Liver (tissue), 9 donors: ENCODE data around the gene RETREG1. TPM values are rescaled to one million over a fixed set of nuclear protein-coding genes. Genes with fewer than 3 reads are reported as not detected.

Experiments used
- DNase-seq: peaks from one replicate; pipeline ENCODE4 v3.0.0-alpha.2; 2017; ENCODE audit warnings: low spot score
- H3K27ac ChIP-seq, 2 donors: one replicate each; pipeline ENCODE4 v1.7.0; 2013; ENCODE audit warnings: inconsistent platforms in 2 of 2, low read length in 2 of 2, control low read depth in 1 of 2, low read depth in 1 of 2, mild to moderate bottlenecking in 1 of 2
- H3K27me3 ChIP-seq, 4 donors: one replicate each; pipeline versions ENCODE4 v1.6.1 to v1.7.0; 2013; ENCODE audit warnings: low read length in 3 of 4, inconsistent platforms in 1 of 4, mild to moderate bottlenecking in 1 of 4, moderate library complexity in 1 of 4; ENCODE audit not compliant: control insufficient read depth in 4 of 4, insufficient read depth in 4 of 4
- H3K36me3 ChIP-seq, 4 donors: one replicate each; pipeline versions ENCODE4 v1.6.1 to v1.7.0; 2013; ENCODE audit warnings: low read length in 3 of 4, mild to moderate bottlenecking in 3 of 4, low read depth in 1 of 4, moderate library complexity in 1 of 4; ENCODE audit not compliant: control insufficient read depth in 4 of 4, insufficient read depth in 3 of 4
- H3K4me1 ChIP-seq, 4 donors: one replicate each; pipeline versions ENCODE4 v1.6.1 to v1.7.0; 2013; ENCODE audit warnings: low read length in 3 of 4, mild to moderate bottlenecking in 3 of 4, moderate library complexity in 1 of 4; ENCODE audit not compliant: control insufficient read depth in 4 of 4, insufficient read depth in 4 of 4
- H3K4me3 ChIP-seq, 3 donors: one replicate each; pipeline versions ENCODE4 v1.6.1 to v1.7.0; 2013; ENCODE audit warnings: low read length in 3 of 3, control low read depth in 1 of 3, low read depth in 1 of 3, mild to moderate bottlenecking in 1 of 3
- H3K9ac ChIP-seq, 2 donors: one replicate each; pipeline ENCODE4 v1.7.0; 2013; ENCODE audit warnings: low read length in 2 of 2, mild to moderate bottlenecking in 2 of 2, moderate library complexity in 2 of 2, control low read depth in 1 of 2, low read depth in 1 of 2
- H3K9me3 ChIP-seq, 4 donors: one replicate each; pipeline versions ENCODE4 v1.6.1 to v1.7.0; 2013; ENCODE audit warnings: low read length in 3 of 4; ENCODE audit not compliant: control insufficient read depth in 4 of 4
- EGR1 ChIP-seq, 2 donors: IDR thresholded peaks; 2 replicates each; pipeline ENCODE4 v1.6.1; 2016 to 2018; ENCODE audit warnings: antibody characterized with exemption in 2 of 2, low read depth in 2 of 2
- FOXA1 ChIP-seq: IDR thresholded peaks from 2 replicates; pipeline ENCODE4 v1.6.1; 2016; ENCODE audit warnings: antibody characterized with exemption
- FOXA2 ChIP-seq: IDR thresholded peaks from 2 replicates; pipeline ENCODE4 v1.6.1; 2016; ENCODE audit warnings: antibody characterized with exemption
- GABPA ChIP-seq, 2 donors: IDR thresholded peaks in 1 of 2; conservative IDR thresholded peaks in 1 of 2; 2 replicates each; pipeline ENCODE4 v1.6.1; 2016; ENCODE audit warnings: antibody characterized with exemption in 2 of 2, mild to moderate bottlenecking in 1 of 2, moderate library complexity in 1 of 2
- HNF4A ChIP-seq, 2 donors: conservative IDR thresholded peaks; 2 replicates each; pipeline ENCODE4 v1.6.1; 2016; ENCODE audit warnings: antibody characterized with exemption in 2 of 2, mild to moderate bottlenecking in 2 of 2
- HNF4G ChIP-seq: IDR thresholded peaks from 2 replicates; pipeline ENCODE4 v1.6.1; 2016; ENCODE audit warnings: antibody characterized with exemption
- JUND ChIP-seq, 2 donors: IDR thresholded peaks; 2 replicates each; pipeline ENCODE4 v1.6.1; 2016; ENCODE audit warnings: antibody characterized with exemption in 2 of 2
- RAD21 ChIP-seq, 2 donors: IDR thresholded peaks; 2 replicates each; pipeline ENCODE4 v1.6.1; 2016; ENCODE audit warnings: antibody characterized with exemption in 2 of 2, mild to moderate bottlenecking in 2 of 2
- RXRA ChIP-seq, 2 donors: IDR thresholded peaks; 2 replicates each; pipeline ENCODE4 v1.6.1; 2017 to 2018; ENCODE audit warnings: antibody characterized with exemption in 2 of 2, mild to moderate bottlenecking in 1 of 2
- SP1 ChIP-seq: IDR thresholded peaks from 2 replicates; pipeline ENCODE4 v1.6.1; 2018; ENCODE audit warnings: antibody characterized with exemption, mild to moderate bottlenecking
- TAF1 ChIP-seq: conservative IDR thresholded peaks from 2 replicates; pipeline ENCODE4 v1.6.1; 2016; ENCODE audit warnings: antibody characterized with exemption, mild to moderate bottlenecking
- YY1 ChIP-seq: IDR thresholded peaks from 2 replicates; pipeline ENCODE4 v1.6.1; 2016; ENCODE audit warnings: antibody characterized with exemption, mild to moderate bottlenecking
- WGBS: extraction: QIAGEN DNeasy Blood & Tissue Kit; methylation state at CpG from one replicate; pipeline ENCODE4 v1.1.7; 2013; 5-methylcytosine and 5-hydroxymethylcytosine counted together
- polyA plus RNA-seq, 2 donors: library from polyadenylated mRNA; stranded (reverse) in 1 of 2; unstranded in 1 of 2; fragments of 200-250 nt in 1 of 2; fragments of >200 nt in 1 of 2; fragmentation: Nextera tagmentation in 1 of 2; extraction: Ambion mirVana in 1 of 2; gene quantifications; one replicate each; pipeline versions ENCODE4 v1.2.1 to v1.2.3, GENCODE V29; 2013 to 2015
- total RNA-seq, 2 donors: library from RNA; depleted of rRNA; stranded (reverse); fragments of >200 nt; gene quantifications; one replicate each; pipeline ENCODE4 v1.2.3, GENCODE V29; 2014
- TF ChIP-seq, protein P1 (sequence below): IDR thresholded peaks from 2 replicates; pipeline ENCODE4 v1.6.1; 2016; ENCODE audit warnings: antibody characterized with exemption
- TF ChIP-seq, protein P2 (sequence below): IDR thresholded peaks from 2 replicates; pipeline ENCODE4 v1.6.1; 2016; ENCODE audit warnings: antibody characterized with exemption
- TF ChIP-seq, protein P3 (sequence below): IDR thresholded peaks from 2 replicates; pipeline ENCODE4 v1.6.1; 2016; ENCODE audit warnings: antibody characterized with exemption, mild to moderate bottlenecking
- TF ChIP-seq, protein P4 (sequence below): fragments of 150-350 bp; IDR thresholded peaks from 2 replicates; pipeline ENCODE4 v1.5.1; 2017; ENCODE audit warnings: improper control_type of control experiment, low read depth, low read length; ENCODE audit not compliant: missing input control
- TF ChIP-seq, protein P5 (sequence below): IDR thresholded peaks from 2 replicates; pipeline ENCODE4 v1.6.1; 2016; ENCODE audit warnings: antibody characterized with exemption
- donor health status: healthy.
- donor health status: healthy.
- donor health status: healthy.
- donor health status: healthy.
- donor health status: healthy.

Gene RETREG1
- total and polyA plus RNA-seq, 4 donors = 0.70 to 28.1 (median 4.2) TPM

DNA sequence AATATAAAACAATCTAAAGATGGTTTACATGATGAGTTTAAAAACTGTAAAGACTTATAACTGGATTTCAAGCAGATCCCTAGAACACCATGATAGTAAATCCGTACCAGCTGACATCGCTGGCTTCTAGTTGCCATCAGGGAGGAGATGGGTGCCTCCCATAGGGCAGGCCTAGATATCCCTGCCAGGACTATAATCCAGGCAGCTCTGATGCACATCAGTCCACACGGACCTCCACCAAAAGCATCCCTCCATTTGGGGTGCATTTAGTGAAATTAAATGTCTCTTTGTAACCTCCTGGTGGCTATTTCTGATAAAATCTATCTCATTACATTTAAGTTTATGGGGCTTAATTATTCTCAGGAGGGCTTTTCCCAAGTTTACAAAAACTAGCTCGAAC is 45.8 kb downstream of the RETREG1 start:
- no peak overlapping the region for H3K4me3 ChIP-seq
- H3K9ac ChIP-seq = no peak overlapping the region
- WGBS = 90% methylated on average over 4 of the region's 4 CpGs
- no peak for DNase-seq
- H3K27ac ChIP-seq = no peak overlapping the region
- H3K4me1 ChIP-seq = peaks cover 13 to 29% (median 26%) of the 10 kb centered on the region in 4 donors
- H3K36me3 ChIP-seq = no peaks in the 10 kb centered on the region
- H3K27me3 ChIP-seq = no peaks in the 10 kb centered on the region
- H3K9me3 ChIP-seq = no peaks in the 10 kb centered on the region
- TF ChIP-seq YY1 (no peak), FOXA1 (no peak), TAF1 (no peak), HNF4G (no peak), RAD21 (IDR thresholded peaks at IDR 0.05) (no peak), HNF4A (conservative IDR thresholded peaks at IDR 0.05) (no peak), EGR1 (IDR thresholded peaks at IDR 0.05; ENCODE audit: low read depth in 2 of 2) (no peak), JUND (IDR thresholded peaks at IDR 0.05) (no peak), RXRA (IDR thresholded peaks at IDR 0.05) (no peak), FOXA2 (no peak)
- TF ChIP-seq, protein P1, sequence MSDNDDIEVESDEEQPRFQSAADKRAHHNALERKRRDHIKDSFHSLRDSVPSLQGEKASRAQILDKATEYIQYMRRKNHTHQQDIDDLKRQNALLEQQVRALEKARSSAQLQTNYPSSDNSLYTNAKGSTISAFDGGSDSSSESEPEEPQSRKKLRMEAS = no peak
- TF ChIP-seq, protein P2, sequence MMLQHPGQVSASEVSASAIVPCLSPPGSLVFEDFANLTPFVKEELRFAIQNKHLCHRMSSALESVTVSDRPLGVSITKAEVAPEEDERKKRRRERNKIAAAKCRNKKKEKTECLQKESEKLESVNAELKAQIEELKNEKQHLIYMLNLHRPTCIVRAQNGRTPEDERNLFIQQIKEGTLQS = no peak
- TF ChIP-seq, protein P3, sequence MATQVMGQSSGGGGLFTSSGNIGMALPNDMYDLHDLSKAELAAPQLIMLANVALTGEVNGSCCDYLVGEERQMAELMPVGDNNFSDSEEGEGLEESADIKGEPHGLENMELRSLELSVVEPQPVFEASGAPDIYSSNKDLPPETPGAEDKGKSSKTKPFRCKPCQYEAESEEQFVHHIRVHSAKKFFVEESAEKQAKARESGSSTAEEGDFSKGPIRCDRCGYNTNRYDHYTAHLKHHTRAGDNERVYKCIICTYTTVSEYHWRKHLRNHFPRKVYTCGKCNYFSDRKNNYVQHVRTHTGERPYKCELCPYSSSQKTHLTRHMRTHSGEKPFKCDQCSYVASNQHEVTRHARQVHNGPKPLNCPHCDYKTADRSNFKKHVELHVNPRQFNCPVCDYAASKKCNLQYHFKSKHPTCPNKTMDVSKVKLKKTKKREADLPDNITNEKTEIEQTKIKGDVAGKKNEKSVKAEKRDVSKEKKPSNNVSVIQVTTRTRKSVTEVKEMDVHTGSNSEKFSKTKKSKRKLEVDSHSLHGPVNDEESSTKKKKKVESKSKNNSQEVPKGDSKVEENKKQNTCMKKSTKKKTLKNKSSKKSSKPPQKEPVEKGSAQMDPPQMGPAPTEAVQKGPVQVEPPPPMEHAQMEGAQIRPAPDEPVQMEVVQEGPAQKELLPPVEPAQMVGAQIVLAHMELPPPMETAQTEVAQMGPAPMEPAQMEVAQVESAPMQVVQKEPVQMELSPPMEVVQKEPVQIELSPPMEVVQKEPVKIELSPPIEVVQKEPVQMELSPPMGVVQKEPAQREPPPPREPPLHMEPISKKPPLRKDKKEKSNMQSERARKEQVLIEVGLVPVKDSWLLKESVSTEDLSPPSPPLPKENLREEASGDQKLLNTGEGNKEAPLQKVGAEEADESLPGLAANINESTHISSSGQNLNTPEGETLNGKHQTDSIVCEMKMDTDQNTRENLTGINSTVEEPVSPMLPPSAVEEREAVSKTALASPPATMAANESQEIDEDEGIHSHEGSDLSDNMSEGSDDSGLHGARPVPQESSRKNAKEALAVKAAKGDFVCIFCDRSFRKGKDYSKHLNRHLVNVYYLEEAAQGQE = no peak
- TF ChIP-seq, protein P4, sequence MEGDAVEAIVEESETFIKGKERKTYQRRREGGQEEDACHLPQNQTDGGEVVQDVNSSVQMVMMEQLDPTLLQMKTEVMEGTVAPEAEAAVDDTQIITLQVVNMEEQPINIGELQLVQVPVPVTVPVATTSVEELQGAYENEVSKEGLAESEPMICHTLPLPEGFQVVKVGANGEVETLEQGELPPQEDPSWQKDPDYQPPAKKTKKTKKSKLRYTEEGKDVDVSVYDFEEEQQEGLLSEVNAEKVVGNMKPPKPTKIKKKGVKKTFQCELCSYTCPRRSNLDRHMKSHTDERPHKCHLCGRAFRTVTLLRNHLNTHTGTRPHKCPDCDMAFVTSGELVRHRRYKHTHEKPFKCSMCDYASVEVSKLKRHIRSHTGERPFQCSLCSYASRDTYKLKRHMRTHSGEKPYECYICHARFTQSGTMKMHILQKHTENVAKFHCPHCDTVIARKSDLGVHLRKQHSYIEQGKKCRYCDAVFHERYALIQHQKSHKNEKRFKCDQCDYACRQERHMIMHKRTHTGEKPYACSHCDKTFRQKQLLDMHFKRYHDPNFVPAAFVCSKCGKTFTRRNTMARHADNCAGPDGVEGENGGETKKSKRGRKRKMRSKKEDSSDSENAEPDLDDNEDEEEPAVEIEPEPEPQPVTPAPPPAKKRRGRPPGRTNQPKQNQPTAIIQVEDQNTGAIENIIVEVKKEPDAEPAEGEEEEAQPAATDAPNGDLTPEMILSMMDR = no peak
- TF ChIP-seq, protein P5, sequence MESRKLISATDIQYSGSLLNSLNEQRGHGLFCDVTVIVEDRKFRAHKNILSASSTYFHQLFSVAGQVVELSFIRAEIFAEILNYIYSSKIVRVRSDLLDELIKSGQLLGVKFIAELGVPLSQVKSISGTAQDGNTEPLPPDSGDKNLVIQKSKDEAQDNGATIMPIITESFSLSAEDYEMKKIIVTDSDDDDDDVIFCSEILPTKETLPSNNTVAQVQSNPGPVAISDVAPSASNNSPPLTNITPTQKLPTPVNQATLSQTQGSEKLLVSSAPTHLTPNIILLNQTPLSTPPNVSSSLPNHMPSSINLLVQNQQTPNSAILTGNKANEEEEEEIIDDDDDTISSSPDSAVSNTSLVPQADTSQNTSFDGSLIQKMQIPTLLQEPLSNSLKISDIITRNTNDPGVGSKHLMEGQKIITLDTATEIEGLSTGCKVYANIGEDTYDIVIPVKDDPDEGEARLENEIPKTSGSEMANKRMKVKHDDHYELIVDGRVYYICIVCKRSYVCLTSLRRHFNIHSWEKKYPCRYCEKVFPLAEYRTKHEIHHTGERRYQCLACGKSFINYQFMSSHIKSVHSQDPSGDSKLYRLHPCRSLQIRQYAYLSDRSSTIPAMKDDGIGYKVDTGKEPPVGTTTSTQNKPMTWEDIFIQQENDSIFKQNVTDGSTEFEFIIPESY = no peak

DNA sequence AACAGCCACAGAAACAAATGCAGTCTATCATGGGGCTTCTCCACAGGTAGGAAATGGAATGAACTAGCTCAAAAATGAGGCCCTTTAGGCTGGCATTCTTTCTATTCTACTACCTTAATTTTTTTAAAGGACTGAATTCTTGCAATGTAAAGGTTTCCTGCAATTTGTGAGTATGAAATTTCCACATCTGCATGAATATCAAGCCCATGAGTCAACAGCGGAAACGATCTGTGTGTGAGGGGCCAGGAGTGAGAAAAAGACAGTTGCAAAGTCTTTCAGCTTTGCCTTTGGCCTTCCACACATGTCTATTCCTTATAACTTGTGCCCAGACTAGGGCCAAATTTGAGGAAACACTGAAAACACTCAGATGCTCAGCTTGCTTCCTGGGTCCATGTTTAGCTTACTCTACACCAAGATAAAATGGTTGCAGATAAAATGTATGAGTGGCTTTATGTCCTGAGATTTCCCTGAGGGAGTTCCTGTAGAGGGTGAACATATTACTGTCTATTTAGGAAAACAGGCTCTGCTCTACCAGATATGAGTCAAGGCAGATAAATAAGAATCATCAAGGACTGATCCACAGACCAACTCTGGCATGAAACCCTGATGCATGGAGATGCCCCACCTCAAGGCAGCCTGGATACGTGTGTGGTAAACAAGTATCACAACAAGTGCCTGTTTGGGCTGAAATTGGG is 46.5 kb downstream of the RETREG1 start:
- H3K4me1 ChIP-seq = peaks cover 13 to 29% (median 26%) of the 10 kb centered on the region in 4 donors
- no peaks in the 10 kb centered on the region for H3K27me3 ChIP-seq
- no peaks in the 10 kb centered on the region for H3K9me3 ChIP-seq
- DNase-seq = no peak
- no peak overlapping the region for H3K9ac ChIP-seq
- 94% methylated on average over 3 of the region's 3 CpGs for WGBS
- no peak overlapping the region for H3K27ac ChIP-seq
- H3K36me3 ChIP-seq = no peaks in the 10 kb centered on the region
- no peak overlapping the region for H3K4me3 ChIP-seq
- TF ChIP-seq, protein P2 = no peak
- TF ChIP-seq, protein P5 = no peak
- TF ChIP-seq, protein P3 = no peak
- TF ChIP-seq HNF4G (no peak), SP1 (no peak), GABPA (IDR thresholded peaks at IDR 0.05 in 1 of 2, conservative IDR thresholded peaks at IDR 0.05 in 1 of 2) (no peak)
- TF ChIP-seq, protein P1 = no peak
